ENCODE measurements around the gene SYNE3.
A peak's percentile ranks its signal among the peaks of the same experiment; 100 is the strongest.

Gene SYNE3

DNA sequence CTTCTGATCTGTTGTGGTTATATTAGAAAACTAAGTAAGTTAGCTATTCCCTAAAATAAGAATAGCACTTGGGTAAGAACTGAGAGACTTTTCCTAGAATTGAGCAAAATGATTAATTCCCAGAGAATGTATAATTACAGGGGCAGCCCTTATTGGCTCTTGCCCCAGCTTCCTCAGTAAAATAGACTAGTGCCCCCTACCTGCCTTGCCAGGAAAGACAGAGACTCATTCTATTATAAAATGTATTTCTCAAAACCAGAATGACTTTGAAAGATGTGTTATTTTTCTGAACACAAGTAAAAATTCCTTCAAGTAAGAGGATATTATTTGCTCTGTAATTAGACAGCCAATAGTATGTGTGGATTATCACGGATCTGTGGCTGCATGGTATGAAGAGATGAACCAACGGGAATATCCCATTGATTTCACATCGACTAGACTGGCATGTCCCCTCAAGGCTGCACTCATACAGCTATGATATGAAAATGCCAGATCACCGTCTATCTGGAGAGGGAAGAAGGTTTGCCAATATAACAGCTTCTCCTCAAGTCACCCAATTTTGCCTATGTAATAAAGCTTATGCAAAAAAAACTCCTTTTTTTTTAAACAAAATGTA is 11.0 kb upstream of the SYNE3 start:
- DNase-seq: peak; percentile 58 to 86
- Histone ChIP-seq H3K9ac (ENCODE audit: low read length) (no peak overlapping the region), H3K36me3 (ENCODE audit: control insufficient read depth in 1 of 2, insufficient read depth in 2 of 2, low read length in 2 of 2) (no peaks in the 10 kb centered on the region), H3K27ac (ENCODE audit: low read depth, low read length) (no peak overlapping the region), H2AK5ac (ENCODE audit: low read length) (no peak overlapping the region), H3K9me3 (ENCODE audit: insufficient read depth, low read depth, low read length) (no peaks in the 10 kb centered on the region), H3K27me3 (ENCODE audit: insufficient read depth, low read length) (no peaks in the 10 kb centered on the region), H3K23ac (ENCODE audit: low read length) (no peak overlapping the region), H4K8ac (ENCODE audit: low read depth, low read length) (no peak overlapping the region), H3K18ac (ENCODE audit: low read length) (no peak overlapping the region), H4K12ac (ENCODE audit: low read depth, low read length) (no peak overlapping the region), H3K4ac (ENCODE audit: low read depth, low read length) (no peak overlapping the region), H2BK5ac (ENCODE audit: low read depth, low read length, poor library complexity) (no peak overlapping the region), H4K91ac (ENCODE audit: low read depth, low read length) (no peak overlapping the region), H3K14ac (ENCODE audit: low read length) (no peak overlapping the region), H3K4me2 (ENCODE audit: low read length) (no peak overlapping the region), H3K4me1 (ENCODE audit: control insufficient read depth in 1 of 2, insufficient read depth in 2 of 2, low read length in 2 of 2) (peaks cover 9 to 23% of the 10 kb centered on the region in 2 experiments), H3K79me2 (ENCODE audit: control insufficient read depth, insufficient read depth, low read length, poor library complexity) (no peaks in the 10 kb centered on the region), H2BK12ac (ENCODE audit: low read length) (no peak overlapping the region), H3K79me1 (ENCODE audit: low read length) (peaks cover 3% of the 10 kb centered on the region), H2BK120ac (ENCODE audit: insufficient read depth, low read length, poor library complexity) (no peak overlapping the region), H3K4me3 (ENCODE audit: low read depth, low read length) (no peak overlapping the region), H2AFZ (ENCODE audit: insufficient read depth, low read length, poor library complexity) (no peak overlapping the region)
- no CpG with 5 or more reads among the region's 4 CpGs for WGBS (ENCODE audit: extremely low coverage, insufficient coverage, insufficient read length)

DNA sequence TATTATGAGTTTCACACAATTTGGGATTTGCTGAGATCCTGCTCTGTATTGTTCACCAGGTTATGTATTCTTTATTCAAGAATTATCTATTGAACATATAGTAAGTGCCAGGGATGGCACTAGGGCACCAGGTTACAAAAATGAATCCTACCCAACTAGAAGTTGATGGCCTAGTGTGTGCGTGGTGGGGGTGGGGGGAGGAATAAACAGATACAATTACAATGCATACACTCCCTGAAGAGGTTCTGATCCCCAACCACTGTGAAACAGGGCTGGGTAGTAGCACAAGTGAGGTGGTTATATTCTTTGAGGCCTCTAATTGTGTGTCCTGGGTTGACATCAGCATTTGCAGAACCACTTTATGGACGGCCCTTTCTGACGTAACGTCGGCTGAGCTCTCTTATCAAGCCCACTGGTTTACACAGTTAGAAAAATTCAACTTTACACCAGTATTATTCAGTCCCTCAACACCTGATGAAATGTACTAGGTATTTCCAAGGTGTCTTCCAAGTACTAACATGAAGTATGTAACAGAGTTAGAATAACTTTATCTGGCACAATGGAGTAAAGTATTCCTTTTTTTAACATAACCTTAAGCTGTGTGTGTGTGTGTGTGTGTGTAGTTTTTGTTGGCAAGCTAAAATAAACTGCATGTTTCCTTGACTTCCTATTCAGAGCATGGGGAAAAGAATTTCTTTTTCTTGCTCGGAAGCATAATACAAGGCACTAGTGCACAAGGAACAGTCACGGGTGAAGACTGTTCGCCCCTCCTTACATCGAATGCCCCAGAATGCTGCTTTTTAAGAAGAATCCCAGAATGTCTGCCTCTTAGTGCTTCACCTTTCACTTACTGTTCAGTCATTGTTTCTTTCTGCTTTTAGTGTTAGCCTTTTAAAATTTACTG is 10.3 kb upstream of the SYNE3 start:
- Histone ChIP-seq H4K12ac (ENCODE audit: low read depth, low read length) (no peak overlapping the region), H4K91ac (ENCODE audit: low read depth, low read length) (no peak overlapping the region), H3K9me3 (ENCODE audit: insufficient read depth, low read depth, low read length) (no peaks in the 10 kb centered on the region), H2AFZ (ENCODE audit: insufficient read depth, low read length, poor library complexity) (no peak overlapping the region), H3K27ac (ENCODE audit: low read depth, low read length) (no peak overlapping the region), H3K79me1 (ENCODE audit: low read length) (peaks cover 3% of the 10 kb centered on the region), H2BK5ac (ENCODE audit: low read depth, low read length, poor library complexity) (no peak overlapping the region), H3K4me2 (ENCODE audit: low read length) (no peak overlapping the region), H3K23ac (ENCODE audit: low read length) (no peak overlapping the region), H3K27me3 (ENCODE audit: insufficient read depth, low read length) (no peaks in the 10 kb centered on the region), H4K8ac (ENCODE audit: low read depth, low read length) (no peak overlapping the region), H3K4me3 (ENCODE audit: low read depth, low read length) (no peak overlapping the region), H2BK12ac (ENCODE audit: low read length) (no peak overlapping the region), H3K4me1 (ENCODE audit: control insufficient read depth in 1 of 2, insufficient read depth in 2 of 2, low read length in 2 of 2) (peaks cover 9 to 23% of the 10 kb centered on the region in 2 experiments), H3K36me3 (ENCODE audit: control insufficient read depth in 1 of 2, insufficient read depth in 2 of 2, low read length in 2 of 2) (no peaks in the 10 kb centered on the region), H3K9ac (ENCODE audit: low read length) (no peak overlapping the region), H3K18ac (ENCODE audit: low read length) (peak overlapping the region; percentile 50), H3K14ac (ENCODE audit: low read length) (no peak overlapping the region), H3K4ac (ENCODE audit: low read depth, low read length) (no peak overlapping the region), H2BK120ac (ENCODE audit: insufficient read depth, low read length, poor library complexity) (no peak overlapping the region), H3K79me2 (ENCODE audit: control insufficient read depth, insufficient read depth, low read length, poor library complexity) (no peaks in the 10 kb centered on the region), H2AK5ac (ENCODE audit: low read length) (no peak overlapping the region)
- no CpG with 5 or more reads among the region's 9 CpGs for WGBS (ENCODE audit: extremely low coverage, insufficient coverage, insufficient read length)
- no peak for DNase-seq

DNA sequence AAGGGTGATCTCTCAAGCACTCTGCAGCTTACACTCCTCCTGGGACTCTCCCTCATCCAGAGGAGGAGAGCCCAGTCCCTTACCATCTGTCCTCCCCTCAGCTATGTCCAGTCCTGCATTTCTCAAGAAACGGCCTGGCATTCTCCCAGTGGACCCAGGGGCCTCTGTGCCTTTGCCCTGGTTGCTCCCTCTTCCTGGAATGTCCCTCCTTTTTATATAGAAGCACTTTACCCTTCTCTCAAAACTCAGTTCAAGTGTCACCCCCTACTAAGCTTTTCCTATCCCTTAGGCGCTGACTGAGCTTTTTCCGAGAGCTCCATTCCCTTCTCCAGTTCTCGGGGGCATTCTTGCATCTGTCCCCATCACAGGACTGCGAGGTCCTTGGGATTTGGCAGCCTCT is 9.5 kb upstream of the SYNE3 start:
- no peak overlapping the region for H4K91ac ChIP-seq (ENCODE audit: low read depth, low read length)
- H3K14ac ChIP-seq (ENCODE audit: low read length): no peak overlapping the region
- peaks cover 8 to 22% of the 10 kb centered on the region in 2 experiments for H3K4me1 ChIP-seq (ENCODE audit: control insufficient read depth in 1 of 2, insufficient read depth in 2 of 2, low read length in 2 of 2)

DNA sequence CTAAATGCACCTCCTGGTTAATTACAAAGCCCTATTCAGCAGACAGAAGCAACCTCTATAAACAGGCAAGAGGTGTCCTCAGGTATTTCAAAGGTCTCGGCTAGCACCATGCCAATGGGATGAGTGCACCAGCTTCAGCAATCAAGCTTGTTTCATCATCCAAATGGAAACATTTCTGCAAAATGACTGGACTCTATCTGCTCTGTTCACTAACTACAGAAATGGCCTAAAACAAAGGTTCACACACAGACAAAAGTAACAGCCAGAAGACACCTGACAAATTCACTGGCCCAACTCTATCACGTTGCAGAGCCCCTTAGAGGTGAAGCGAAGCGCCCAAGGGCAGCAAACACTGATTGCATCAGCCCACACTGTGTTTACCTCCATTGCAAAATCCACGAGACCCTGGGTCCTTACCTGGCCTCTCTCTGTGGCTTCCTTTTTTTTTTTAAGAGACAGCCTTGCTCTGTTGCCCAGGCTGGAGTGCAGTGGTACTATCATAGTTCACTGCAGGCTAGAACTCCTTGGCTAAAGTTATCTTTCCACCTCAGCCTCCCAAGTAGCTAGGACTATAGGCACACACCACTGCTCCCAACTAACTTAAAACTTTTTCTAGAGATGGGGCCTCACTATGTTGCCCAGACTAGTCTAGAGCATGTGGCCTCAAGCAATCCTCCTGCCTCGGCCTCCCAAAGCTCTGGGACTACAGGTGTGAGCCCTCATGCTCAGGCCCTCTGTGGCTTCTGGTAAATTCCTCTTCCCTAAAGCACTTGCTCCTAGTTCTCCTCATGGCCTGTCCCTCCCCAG is 8.5 kb upstream of the SYNE3 start:
- DNase-seq: peak; percentile 91 to 96
- peaks cover 3% of the 10 kb centered on the region for H3K79me1 ChIP-seq (ENCODE audit: low read length)
- no peaks in the 10 kb centered on the region for H3K9me3 ChIP-seq (ENCODE audit: insufficient read depth, low read depth, low read length)
- no peak overlapping the region for H2AFZ ChIP-seq (ENCODE audit: insufficient read depth, low read length, poor library complexity)
- no peak overlapping the region for H3K27ac ChIP-seq (ENCODE audit: low read depth, low read length)
- no peak overlapping the region for H3K4me2 ChIP-seq (ENCODE audit: low read length)
- H4K91ac ChIP-seq (ENCODE audit: low read depth, low read length): no peak overlapping the region
- H3K4ac ChIP-seq (ENCODE audit: low read depth, low read length): no peak overlapping the region
- H3K36me3 ChIP-seq (ENCODE audit: control insufficient read depth in 1 of 2, insufficient read depth in 2 of 2, low read length in 2 of 2): no peaks in the 10 kb centered on the region
- H2BK5ac ChIP-seq (ENCODE audit: low read depth, low read length, poor library complexity): no peak overlapping the region
- no peak overlapping the region for H2BK120ac ChIP-seq (ENCODE audit: insufficient read depth, low read length, poor library complexity)
- H4K12ac ChIP-seq (ENCODE audit: low read depth, low read length): no peak overlapping the region
- peaks cover 6 to 20% of the 10 kb centered on the region in 2 experiments for H3K4me1 ChIP-seq (ENCODE audit: control insufficient read depth in 1 of 2, insufficient read depth in 2 of 2, low read length in 2 of 2)
- no CpG with 5 or more reads among the region's 6 CpGs for WGBS (ENCODE audit: extremely low coverage, insufficient coverage, insufficient read length)
- no peak overlapping the region for H3K9ac ChIP-seq (ENCODE audit: low read length)
- H2BK12ac ChIP-seq (ENCODE audit: low read length): no peak overlapping the region
- no peaks in the 10 kb centered on the region for H3K79me2 ChIP-seq (ENCODE audit: control insufficient read depth, insufficient read depth, low read length, poor library complexity)
- H3K18ac ChIP-seq (ENCODE audit: low read length): no peak overlapping the region
- H3K27me3 ChIP-seq (ENCODE audit: insufficient read depth, low read length): no peaks in the 10 kb centered on the region
- no peak overlapping the region for H4K8ac ChIP-seq (ENCODE audit: low read depth, low read length)
- no peak overlapping the region for H3K23ac ChIP-seq (ENCODE audit: low read length)
- H3K4me3 ChIP-seq (ENCODE audit: low read depth, low read length): no peak overlapping the region
- no peak overlapping the region for H2AK5ac ChIP-seq (ENCODE audit: low read length)
- H3K14ac ChIP-seq (ENCODE audit: low read length): no peak overlapping the region

More for the DNA sequence above, 9.5 kb upstream of the SYNE3 start:
- Histone ChIP-seq H3K36me3 (ENCODE audit: control insufficient read depth in 1 of 2, insufficient read depth in 2 of 2, low read length in 2 of 2) (no peaks in the 10 kb centered on the region), H3K4ac (ENCODE audit: low read depth, low read length) (no peak overlapping the region), H3K9ac (ENCODE audit: low read length) (no peak overlapping the region), H2BK120ac (ENCODE audit: insufficient read depth, low read length, poor library complexity) (no peak overlapping the region), H3K27ac (ENCODE audit: low read depth, low read length) (no peak overlapping the region), H4K8ac (ENCODE audit: low read depth, low read length) (no peak overlapping the region), H2AK5ac (ENCODE audit: low read length) (no peak overlapping the region), H3K79me1 (ENCODE audit: low read length) (peaks cover 3% of the 10 kb centered on the region), H3K27me3 (ENCODE audit: insufficient read depth, low read length) (no peaks in the 10 kb centered on the region), H2BK5ac (ENCODE audit: low read depth, low read length, poor library complexity) (no peak overlapping the region), H3K18ac (ENCODE audit: low read length) (no peak overlapping the region), H4K12ac (ENCODE audit: low read depth, low read length) (no peak overlapping the region), H3K9me3 (ENCODE audit: insufficient read depth, low read depth, low read length) (no peaks in the 10 kb centered on the region), H3K4me2 (ENCODE audit: low read length) (no peak overlapping the region), H2BK12ac (ENCODE audit: low read length) (no peak overlapping the region), H2AFZ (ENCODE audit: insufficient read depth, low read length, poor library complexity) (no peak overlapping the region), H3K4me3 (ENCODE audit: low read depth, low read length) (no peak overlapping the region), H3K23ac (ENCODE audit: low read length) (no peak overlapping the region), H3K79me2 (ENCODE audit: control insufficient read depth, insufficient read depth, low read length, poor library complexity) (no peaks in the 10 kb centered on the region)
- DNase-seq: no peak
- WGBS (ENCODE audit: extremely low coverage, insufficient coverage, insufficient read length): no CpG with 5 or more reads among the region's 5 CpGs

Data from trophoblast cell (in vitro differentiated cells and primary cell).